GM23338 (cell line): Measurements from ENCODE around the gene TUBA8. TPM values are rescaled to one million over a fixed set of nuclear protein-coding genes. Genes with fewer than 3 reads are reported as not detected.

Experiments
- ATAC-seq: fragments of 200-7000 bp; cut with Tn5 transposase; 3 replicates; pipeline ENCODE4 v1.9.1; 2020
- DNase-seq: peaks from one replicate; pipeline ENCODE4 v3.0.0-alpha.2; 2015; ENCODE audit warnings: low spot score
- H2AFZ ChIP-seq: fragments of 200-600 bp; sonication (generic); 2 replicates; pipeline ENCODE4 v1.8.0; 2016; ENCODE audit warnings: antibody characterized with exemption, mild to moderate bottlenecking, moderate library complexity
- H3F3A ChIP-seq: fragments of 200-600 bp; sonication (generic); replicated peaks from 2 replicates; pipeline ENCODE4 v1.8.0; 2017; ENCODE audit warnings: antibody characterized with exemption, mixed run types, low read depth
- H3K27ac ChIP-seq: fragments of 200-600 bp; sonication (generic); 2 replicates; pipeline ENCODE4 v1.6.1; 2016; ENCODE audit warnings: low read depth
- H3K27me3 ChIP-seq: fragments of 200-600 bp; sonication (generic); 2 replicates; pipeline ENCODE4 v1.8.0; 2016; ENCODE audit warnings: mild to moderate bottlenecking, mixed run types, moderate library complexity; ENCODE audit not compliant: insufficient read depth
- H3K36me3 ChIP-seq: fragments of 200-600 bp; sonication (generic); 2 replicates; pipeline ENCODE4 v1.8.0; 2016; ENCODE audit warnings: mild to moderate bottlenecking; ENCODE audit not compliant: insufficient read depth
- H3K4me1 ChIP-seq: fragments of 200-600 bp; sonication (generic); 2 replicates; pipeline ENCODE4 v1.8.0; 2016; ENCODE audit warnings: mild to moderate bottlenecking, moderate library complexity; ENCODE audit not compliant: insufficient read depth
- H3K4me2 ChIP-seq: fragments of 200-600 bp; sonication (generic); 2 replicates; pipeline ENCODE4 v1.7.1; 2017; ENCODE audit warnings: mixed run types
- H3K4me3 ChIP-seq: fragments of 200-600 bp; sonication (generic); 2 replicates; pipeline ENCODE4 v1.6.1; 2016; ENCODE audit warnings: mixed run types
- H3K79me2 ChIP-seq: fragments of 200-600 bp; sonication (generic); replicated peaks from 2 replicates; pipeline ENCODE4 v1.8.0; 2017; ENCODE audit warnings: mild to moderate bottlenecking; ENCODE audit not compliant: insufficient read depth
- H3K9me2 ChIP-seq: fragments of 200-600 bp; sonication (generic); 2 replicates; pipeline ENCODE4 v1.8.0; 2017; ENCODE audit not compliant: insufficient read depth
- H4K20me1 ChIP-seq: fragments of 200-600 bp; sonication (generic); replicated peaks from 2 replicates; pipeline ENCODE4 v1.8.0; 2017; ENCODE audit warnings: mild to moderate bottlenecking; ENCODE audit not compliant: insufficient read depth
- H3K27ac Mint-ChIP-seq: 2 replicates; pipeline ENCODE4 v1.8.0; 2020; ENCODE audit warnings: inconsistent platforms, mild to moderate bottlenecking, moderate library complexity, mixed read lengths
- H3K27me3 Mint-ChIP-seq: 3 replicates; pipeline ENCODE4 v1.8.0; 2022; ENCODE audit warnings: low read depth, mild to moderate bottlenecking, moderate library complexity, mixed read lengths, inconsistent platforms; ENCODE audit not compliant: insufficient read depth, poor library complexity
- H3K36me3 Mint-ChIP-seq: 3 replicates; pipeline ENCODE4 v1.8.0; 2021; ENCODE audit warnings: low read depth, mild to moderate bottlenecking, inconsistent platforms, moderate library complexity, mixed read lengths
- H3K4me1 Mint-ChIP-seq: 3 replicates; pipeline ENCODE4 v1.8.0; 2020; ENCODE audit warnings: mild to moderate bottlenecking, inconsistent platforms, mixed read lengths
- H3K4me3 Mint-ChIP-seq: 3 replicates; pipeline ENCODE4 v1.8.0; 2021; ENCODE audit warnings: moderate library complexity, mild to moderate bottlenecking, inconsistent platforms, mixed read lengths
- H3K9me3 Mint-ChIP-seq: 3 replicates; pipeline ENCODE4 v1.8.0; 2020; ENCODE audit warnings: moderate library complexity, mild to moderate bottlenecking, inconsistent platforms, mixed read lengths
- CREB1 ChIP-seq: fragments of 250-450 bp; sonication (Bioruptor Pico); IDR thresholded peaks from 2 replicates; pipeline ENCODE4 v1.5.0; 2020; ENCODE audit warnings: low read depth, mild to moderate bottlenecking, moderate library complexity
- ETS1 ChIP-seq: IDR thresholded peaks from 2 replicates; pipeline ENCODE4 v1.6.1; 2016; ENCODE audit warnings: antibody characterized with exemption
- EZH2 ChIP-seq: fragments of 200-600 bp; sonication (generic); IDR thresholded peaks from one replicate; pipeline ENCODE4 v1.8.0; 2017; ENCODE audit warnings: antibody characterized with exemption, mild to moderate bottlenecking, low read depth; ENCODE audit not compliant: unreplicated experiment
- EZH2phosphoT487 ChIP-seq: fragments of 200-600 bp; sonication (generic); IDR thresholded peaks from one replicate; pipeline ENCODE4 v1.8.1; 2018; ENCODE audit warnings: antibody characterized with exemption; ENCODE audit not compliant: unreplicated experiment
- POLR2AphosphoS5 ChIP-seq: IDR thresholded peaks from 2 replicates; pipeline ENCODE4 v1.6.1; 2016; ENCODE audit warnings: antibody characterized with exemption, low read depth
- STAT1 ChIP-seq: IDR thresholded peaks from one replicate; pipeline ENCODE4 v1.6.1; 2016; ENCODE audit warnings: antibody characterized with exemption; ENCODE audit not compliant: unreplicated experiment
- ZNF114 ChIP-seq: fragments of 250-450 bp; sonication (Bioruptor Pico); IDR thresholded peaks from 2 replicates; pipeline ENCODE4 v1.5.0; 2020; ENCODE audit warnings: mild to moderate bottlenecking, moderate library complexity
- ZNF331 ChIP-seq: fragments of 250-450 bp; sonication (Bioruptor Pico); IDR thresholded peaks from 2 replicates; pipeline ENCODE4 v1.5.0; 2020; ENCODE audit warnings: low read depth, mild to moderate bottlenecking, moderate library complexity
- ZNF462 ChIP-seq: fragments of 250-450 bp; sonication (Bioruptor Pico); IDR thresholded peaks from 2 replicates; pipeline ENCODE4 v1.5.0; 2020; ENCODE audit warnings: mild to moderate bottlenecking, moderate library complexity
- polyA plus RNA-seq: library from polyadenylated mRNA; unstranded; fragments of >200 nt; fragmentation: Nextera tagmentation; extraction: Ambion mirVana; gene quantifications from 2 replicates; pipeline ENCODE4 v1.2.1, GENCODE V29; 2016
- total RNA-seq: library from RNA; depleted of rRNA; stranded (reverse); fragments of >200 nt; shearing (Covaris generic); gene quantifications from 2 replicates; pipeline ENCODE4 v1.2.3, GENCODE V29; 2014
- TF ChIP-seq, protein P1 (sequence below): IDR thresholded peaks from one replicate; pipeline ENCODE4 v1.6.1; 2018; ENCODE audit warnings: antibody characterized with exemption; ENCODE audit not compliant: unreplicated experiment

The TUBA8 gene
- total and polyA plus RNA-seq, 2 experiments from 2014 or later: 0.31 to 0.48 TPM

DNA sequence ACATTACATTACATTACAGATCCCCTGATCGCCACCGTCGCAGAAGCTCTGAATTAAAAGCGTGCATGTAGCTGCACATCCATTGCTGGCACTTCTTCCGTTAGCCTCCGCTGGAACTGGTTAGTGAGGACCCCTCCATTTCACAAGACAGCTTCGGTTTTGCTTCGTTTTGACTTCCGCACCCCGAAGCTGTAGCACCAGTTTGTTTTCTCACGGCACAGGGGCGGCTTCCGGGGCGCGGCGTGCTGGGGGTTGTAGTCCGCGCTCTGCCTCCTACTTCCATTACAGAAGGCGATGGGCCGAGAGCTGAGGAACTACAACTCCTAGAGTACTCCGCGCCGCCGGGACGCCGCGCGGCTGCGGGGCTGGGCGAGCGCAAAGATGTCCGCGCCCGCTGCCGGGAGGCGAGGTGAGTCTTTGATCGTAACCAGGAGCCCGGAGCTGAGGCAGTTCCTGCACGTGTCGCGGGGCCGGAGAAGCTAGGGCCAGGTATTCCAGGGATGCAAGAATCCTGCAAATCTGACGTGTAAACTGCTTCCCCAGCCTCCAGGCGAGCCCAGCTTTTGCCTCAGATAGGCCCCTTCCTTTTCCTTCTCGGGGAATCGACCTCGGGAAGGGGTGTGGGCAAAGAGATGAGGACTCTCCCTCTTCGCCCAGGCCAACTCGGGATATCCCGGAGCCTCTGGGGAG is 32.8 kb upstream of the TUBA8 start, which contains the start of gene PEX26:
Gene PEX26, plus strand, starts transcription at position 352 of the 690 bp plus-strand sequence. CDS start 387 bp downstream, outside the sequence.
- H3K27ac Mint-ChIP-seq: peak within 1 kb of the TSS; percentile 89
- Histone ChIP-seq H3K36me3 (peaks cover 14% of the 10 kb centered on the region), H3K4me1 (peaks cover 12% of the 10 kb centered on the region; the same call in 1 of the 2 replicates), H3K4me2 (peak within 1 kb of the TSS; percentile 88), H4K20me1 (peaks cover 13% of the 10 kb centered on the region; the same call in 1 of the 2 replicates), H3K27ac (peak within 1 kb of the TSS; percentile 71), H2AFZ (peak within 1 kb of the TSS; percentile 83), H3K9me2 (no peaks in the 10 kb centered on the region), H3K27me3 (no peaks in the 10 kb centered on the region), H3F3A (no peaks in the 10 kb centered on the region), H3K4me3 (peak within 1 kb of the TSS; percentile 97), H3K79me2 (peaks cover 46% of the 10 kb centered on the region)
- TF ChIP-seq POLR2AphosphoS5: peak; percentile 32; the same call in 1 of the 2 replicates
- no peak for TF ChIP-seq EZH2phosphoT487
- TF ChIP-seq ZNF331: no peak
- TF ChIP-seq ETS1: peak; percentile 91
- TF ChIP-seq STAT1: no peak
- TF ChIP-seq ZNF114: no peak
- TF ChIP-seq, protein P1, sequence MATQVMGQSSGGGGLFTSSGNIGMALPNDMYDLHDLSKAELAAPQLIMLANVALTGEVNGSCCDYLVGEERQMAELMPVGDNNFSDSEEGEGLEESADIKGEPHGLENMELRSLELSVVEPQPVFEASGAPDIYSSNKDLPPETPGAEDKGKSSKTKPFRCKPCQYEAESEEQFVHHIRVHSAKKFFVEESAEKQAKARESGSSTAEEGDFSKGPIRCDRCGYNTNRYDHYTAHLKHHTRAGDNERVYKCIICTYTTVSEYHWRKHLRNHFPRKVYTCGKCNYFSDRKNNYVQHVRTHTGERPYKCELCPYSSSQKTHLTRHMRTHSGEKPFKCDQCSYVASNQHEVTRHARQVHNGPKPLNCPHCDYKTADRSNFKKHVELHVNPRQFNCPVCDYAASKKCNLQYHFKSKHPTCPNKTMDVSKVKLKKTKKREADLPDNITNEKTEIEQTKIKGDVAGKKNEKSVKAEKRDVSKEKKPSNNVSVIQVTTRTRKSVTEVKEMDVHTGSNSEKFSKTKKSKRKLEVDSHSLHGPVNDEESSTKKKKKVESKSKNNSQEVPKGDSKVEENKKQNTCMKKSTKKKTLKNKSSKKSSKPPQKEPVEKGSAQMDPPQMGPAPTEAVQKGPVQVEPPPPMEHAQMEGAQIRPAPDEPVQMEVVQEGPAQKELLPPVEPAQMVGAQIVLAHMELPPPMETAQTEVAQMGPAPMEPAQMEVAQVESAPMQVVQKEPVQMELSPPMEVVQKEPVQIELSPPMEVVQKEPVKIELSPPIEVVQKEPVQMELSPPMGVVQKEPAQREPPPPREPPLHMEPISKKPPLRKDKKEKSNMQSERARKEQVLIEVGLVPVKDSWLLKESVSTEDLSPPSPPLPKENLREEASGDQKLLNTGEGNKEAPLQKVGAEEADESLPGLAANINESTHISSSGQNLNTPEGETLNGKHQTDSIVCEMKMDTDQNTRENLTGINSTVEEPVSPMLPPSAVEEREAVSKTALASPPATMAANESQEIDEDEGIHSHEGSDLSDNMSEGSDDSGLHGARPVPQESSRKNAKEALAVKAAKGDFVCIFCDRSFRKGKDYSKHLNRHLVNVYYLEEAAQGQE: no peak
- no peak for TF ChIP-seq CREB1 (CRISPR knock-in tag)
- no peak for TF ChIP-seq ZNF462
- TF ChIP-seq EZH2: no peak
- peak within 1 kb of the TSS; percentile 95 for H3K4me3 Mint-ChIP-seq
- no peaks in the 10 kb centered on the region for H3K9me3 Mint-ChIP-seq
- H3K4me1 Mint-ChIP-seq: peaks cover 16% of the 10 kb centered on the region
- peak; percentile 98 for ATAC-seq
- H3K27me3 Mint-ChIP-seq: peaks cover 5% of the 10 kb centered on the region
- DNase-seq: peak; percentile 99
- peaks cover 42% of the 10 kb centered on the region for H3K36me3 Mint-ChIP-seq
